GM10248 (cell line): ENCODE measurements around the gene KCNJ15.
"Not testable (repeated sequence)": the region's sequence is repeated elsewhere in the genome, so short reads cannot be mapped to it uniquely, and the experiment has no call there.

ENCODE experiments used
- CTCF ChIA-PET: fragments of 300-600 bp; sonication (Branson Sonifier 250); formaldehyde crosslinking; extraction: SDS; loops from one replicate; lab custom pipeline; 2021; ENCODE audit warnings: antibody characterized with exemption; lab: Yijun Ruan, JAX
- POLR2A ChIA-PET: fragments of 350-650 bp; sonication (Branson Sonifier 250); formaldehyde crosslinking; extraction: SDS; loops from one replicate; lab custom pipeline; 2020; ENCODE audit warnings: antibody characterized with exemption; lab: Yijun Ruan, JAX
- DNase-seq: peaks from one replicate; pipeline ENCODE4 v3.0.0; 2012; ENCODE audit errors: extremely low spot score
- CTCF ChIP-seq: IDR thresholded peaks from 2 replicates; pipeline ENCODE4 v1.5.1; 2012; ENCODE audit warnings: mild to moderate bottlenecking, low read depth; ENCODE audit errors: extremely low read depth, missing control alignments, control extremely low read depth

KCNJ15 gene

GRCh38 chr21:38243732-38244406 is 12.9 kb upstream of the KCNJ15 start:
- no peak for TF ChIP-seq CTCF
- no peak for DNase-seq
- POLR2A ChIA-PET, result no interaction called here
- CTCF ChIA-PET, result interaction anchor here (0.8 to 1.6 kb wide), 6 partner anchors 10 to 109 kb away, joined by 3 to 5 read pairs (median 4); no protein-coding TSS in a partner anchor

- no peak for DNase-seq
- ChIA-PET CTCF (interaction anchor here (0.8 to 1.6 kb wide), 7 partner anchors 8 to 108 kb away, joined by 3 to 5 read pairs (median 4); no protein-coding TSS in a partner anchor), POLR2A (no interaction called here)
- no peak for TF ChIP-seq CTCF
These were observed 12.4 kb upstream of the KCNJ15 start for GRCh38 chr21:38244407-38244787.

GRCh38 chr21:38244885-38245869 is 11.6 kb upstream of the KCNJ15 start:
- ChIA-PET CTCF (interaction anchor here (1.1 to 1.6 kb wide), 3 partner anchors 8 to 29 kb away, joined by 3 to 4 read pairs (median 3); no protein-coding TSS in a partner anchor), POLR2A (no interaction called here)
- TF ChIP-seq CTCF, result no peak
- DNase-seq, result peak; percentile 47

GRCh38 chr21:38246511-38246910 is 10.3 kb upstream of the KCNJ15 start:
- ChIA-PET CTCF (interaction anchor here (1.0 to 1.5 kb wide), 3 partner anchors 10 to 15 kb away, joined by 3 to 4 read pairs (median 3); no protein-coding TSS in a partner anchor), POLR2A (no interaction called here)
- no peak for DNase-seq
- TF ChIP-seq CTCF, result no peak

- CTCF ChIA-PET, result interaction anchor here (1.2 to 3.2 kb wide), 3 partner anchors 9 to 15 kb away, joined by 3 to 18 read pairs (median 4); no protein-coding TSS in a partner anchor
- DNase-seq, POLR2A ChIA-PET: not testable (repeated sequence)
These were observed 9.7 kb upstream of the KCNJ15 start for GRCh38 chr21:38247054-38247453.

GRCh38 chr21:38247738-38248510 is 8.9 kb upstream of the KCNJ15 start:
- ChIA-PET POLR2A (no interaction called here), CTCF (interaction anchor here (0.8 to 3.2 kb wide), 5 partner anchors 9 to 29 kb away, joined by 3 to 18 read pairs (median 4); no protein-coding TSS in a partner anchor)

More at GRCh38 chr21:38247738-38248510, 8.9 kb upstream of the KCNJ15 start:
- no peak for TF ChIP-seq CTCF
- DNase-seq, result no peak
